UCSD-AML1 (cell line): ENCODE measurements around the gene STOML2.
A peak's percentile ranks its signal among the peaks of the same experiment; 100 is the strongest.
"Not testable (repeated sequence)": the region's sequence is repeated elsewhere in the genome, so short reads cannot be mapped to it uniquely, and the experiment has no call there.

Experiments used
- DNase-seq: peaks from one replicate; lab custom pipeline; 2025; ENCODE audit not compliant: unreplicated experiment; lab: John Stamatoyannopoulos, UW

The STOML2 gene, protein sequence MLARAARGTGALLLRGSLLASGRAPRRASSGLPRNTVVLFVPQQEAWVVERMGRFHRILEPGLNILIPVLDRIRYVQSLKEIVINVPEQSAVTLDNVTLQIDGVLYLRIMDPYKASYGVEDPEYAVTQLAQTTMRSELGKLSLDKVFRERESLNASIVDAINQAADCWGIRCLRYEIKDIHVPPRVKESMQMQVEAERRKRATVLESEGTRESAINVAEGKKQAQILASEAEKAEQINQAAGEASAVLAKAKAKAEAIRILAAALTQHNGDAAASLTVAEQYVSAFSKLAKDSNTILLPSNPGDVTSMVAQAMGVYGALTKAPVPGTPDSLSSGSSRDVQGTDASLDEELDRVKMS

DNA sequence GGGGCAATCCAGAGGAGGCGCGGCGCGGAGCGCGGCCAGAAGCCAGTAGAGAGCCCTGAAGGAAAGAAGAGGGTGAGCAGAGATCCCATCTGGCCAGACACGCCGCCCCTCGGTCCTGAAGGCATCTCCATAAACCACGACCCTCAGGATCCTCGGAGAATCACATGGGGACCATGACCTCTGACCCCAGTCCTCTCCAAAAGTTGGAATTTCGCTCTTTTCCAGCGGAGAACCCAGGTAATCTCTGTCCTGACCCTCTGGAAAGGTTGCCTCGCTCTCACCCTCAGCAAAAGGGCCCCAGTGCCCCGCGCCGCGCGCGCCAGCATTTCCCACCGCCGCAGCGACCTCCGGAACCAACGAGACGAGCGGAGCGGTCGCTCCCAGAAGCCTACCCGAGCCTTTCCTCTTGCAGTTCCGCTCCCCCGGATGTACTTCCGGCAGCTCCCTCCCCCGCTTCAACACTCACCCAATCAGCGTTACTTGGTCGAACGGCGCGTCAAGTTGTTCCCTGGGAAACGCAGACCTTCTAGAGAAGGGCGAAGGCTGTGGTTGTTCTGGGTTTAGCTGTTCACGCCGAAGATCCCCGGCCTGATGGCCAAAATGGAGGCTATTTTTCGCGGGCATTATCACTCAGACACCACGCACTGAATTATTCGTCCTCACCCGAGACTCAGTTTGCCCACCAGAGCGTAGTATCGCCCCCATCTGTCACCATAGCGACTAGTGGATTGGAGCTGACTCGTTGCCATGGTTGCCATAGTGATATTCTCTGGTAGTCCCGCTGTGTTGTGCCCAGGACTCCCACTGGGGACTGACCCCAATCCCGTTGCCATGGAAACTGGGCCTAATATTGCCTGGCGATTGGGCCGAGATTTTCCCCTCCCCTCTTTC lies at the start of gene STOML2:
TSS of gene STOML2 (minus strand) at position 363 of the 891 bp plus-strand sequence. CDS start at position 326, 37 bp downstream.
- peak; percentile 91 for DNase-seq

DNA sequence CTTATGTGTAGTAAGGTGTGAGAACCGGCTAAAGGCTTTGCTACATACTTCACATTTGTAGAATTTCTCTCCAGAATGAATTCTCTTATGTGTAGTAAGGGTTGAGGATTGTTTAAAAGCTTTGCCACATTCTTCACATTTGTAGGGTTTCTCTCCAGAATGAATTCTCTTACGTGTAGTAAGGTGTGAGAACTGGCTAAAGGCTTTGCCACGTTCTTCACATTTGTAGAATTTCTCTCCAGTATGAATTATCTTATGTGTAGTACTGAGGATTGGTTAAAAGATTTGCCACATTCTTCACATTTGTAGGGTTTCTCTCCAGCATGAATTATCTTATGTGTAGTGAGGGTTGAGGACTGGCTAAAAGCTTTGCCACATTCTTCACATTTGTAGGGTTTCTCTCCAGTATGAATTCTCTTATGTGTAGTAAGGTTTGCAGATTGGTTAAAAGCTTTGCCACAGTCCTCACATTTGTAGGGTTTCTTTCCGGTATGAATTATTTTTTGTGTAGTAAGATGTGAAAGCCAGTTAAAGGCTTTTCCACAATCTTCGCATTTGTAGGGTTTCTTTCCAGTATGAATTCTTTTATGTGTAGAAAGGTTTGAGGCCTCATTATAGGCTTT lies 45.1 kb upstream of the STOML2 start:
- not testable (repeated sequence) for DNase-seq

DNA sequence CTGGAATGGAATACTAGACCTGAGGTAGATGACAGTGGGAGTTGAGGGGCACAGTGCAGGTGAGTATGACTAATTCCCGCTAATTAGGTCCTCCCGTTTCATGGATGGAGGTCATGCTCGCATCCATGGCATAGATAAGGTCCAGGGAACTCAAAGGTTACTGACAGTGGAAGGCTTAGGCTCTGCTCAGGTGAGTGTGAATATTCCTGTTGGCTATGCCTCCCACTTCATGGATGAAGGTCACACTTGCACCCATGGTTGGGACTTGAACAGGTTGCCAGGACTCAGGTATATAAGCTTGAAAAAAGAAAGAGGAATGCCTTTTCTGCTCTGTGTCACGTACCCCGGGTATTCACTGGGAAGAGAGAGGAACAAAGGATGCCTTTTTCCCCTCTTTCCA lies 39.1 kb upstream of the STOML2 start:
- DNase-seq: no peak

- DNase-seq: no peak
These were observed 37.2 kb upstream of the STOML2 start for GRCh38 chr9:35140093-35140492.

GRCh38 chr9:35136866-35137265 lies 33.9 kb upstream of the STOML2 start:
- no peak for DNase-seq

GRCh38 chr9:35135988-35136387 lies 33.1 kb upstream of the STOML2 start:
- no peak for DNase-seq

GRCh38 chr9:35134920-35135319 lies 32.0 kb upstream of the STOML2 start:
- no peak for DNase-seq

DNA sequence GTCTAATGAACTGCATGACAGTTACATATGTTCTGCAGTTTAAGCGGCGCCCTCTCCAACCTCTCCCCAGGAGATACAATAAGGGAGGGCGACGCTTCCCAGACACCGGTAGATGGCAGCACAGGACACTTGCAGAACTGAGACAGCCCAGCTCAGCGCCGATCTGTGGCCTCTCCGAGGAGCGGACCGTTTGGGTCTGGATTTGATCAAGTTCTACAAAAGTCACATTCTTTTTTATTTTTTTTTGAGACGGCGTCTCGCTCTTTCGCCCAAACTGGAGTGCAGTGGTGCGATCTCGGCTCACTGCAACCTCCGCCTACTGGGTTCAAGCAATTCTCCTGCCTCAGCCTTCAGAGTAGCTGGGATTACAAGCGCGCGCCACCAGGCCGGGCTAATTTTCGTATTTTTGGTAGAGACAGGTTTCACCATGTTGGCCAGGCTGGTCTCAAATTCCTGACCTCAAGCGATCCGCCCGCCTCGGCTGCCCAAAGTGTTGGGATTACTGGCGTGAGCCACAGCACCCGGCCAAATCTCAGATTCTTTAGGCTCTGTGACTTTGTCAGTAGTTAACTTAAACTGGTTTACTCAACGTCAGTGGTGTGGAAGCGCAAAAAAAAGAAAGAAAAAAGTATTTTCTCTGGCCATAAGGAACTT lies 14.1 kb upstream of the STOML2 start:
- peak; percentile 76 for DNase-seq

DNA sequence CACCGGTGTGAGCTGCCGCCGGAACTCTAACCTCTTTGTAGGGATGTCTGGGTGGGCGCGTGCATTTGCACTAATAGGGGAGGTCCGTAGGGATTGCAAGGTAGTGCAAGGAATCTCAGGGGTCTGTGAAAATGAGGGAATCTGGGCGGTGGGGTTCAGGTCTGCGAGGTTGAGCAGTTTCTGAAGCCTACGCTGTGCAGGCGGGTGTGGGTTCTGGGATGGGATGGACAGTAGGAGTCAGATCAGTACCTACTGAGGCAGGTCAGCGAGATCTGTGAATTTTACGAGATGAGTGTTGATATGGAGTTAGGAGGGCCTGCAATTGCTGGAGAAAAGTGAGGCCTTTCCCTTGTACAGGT lies 13.6 kb upstream of the STOML2 start:
- DNase-seq: no peak

DNA sequence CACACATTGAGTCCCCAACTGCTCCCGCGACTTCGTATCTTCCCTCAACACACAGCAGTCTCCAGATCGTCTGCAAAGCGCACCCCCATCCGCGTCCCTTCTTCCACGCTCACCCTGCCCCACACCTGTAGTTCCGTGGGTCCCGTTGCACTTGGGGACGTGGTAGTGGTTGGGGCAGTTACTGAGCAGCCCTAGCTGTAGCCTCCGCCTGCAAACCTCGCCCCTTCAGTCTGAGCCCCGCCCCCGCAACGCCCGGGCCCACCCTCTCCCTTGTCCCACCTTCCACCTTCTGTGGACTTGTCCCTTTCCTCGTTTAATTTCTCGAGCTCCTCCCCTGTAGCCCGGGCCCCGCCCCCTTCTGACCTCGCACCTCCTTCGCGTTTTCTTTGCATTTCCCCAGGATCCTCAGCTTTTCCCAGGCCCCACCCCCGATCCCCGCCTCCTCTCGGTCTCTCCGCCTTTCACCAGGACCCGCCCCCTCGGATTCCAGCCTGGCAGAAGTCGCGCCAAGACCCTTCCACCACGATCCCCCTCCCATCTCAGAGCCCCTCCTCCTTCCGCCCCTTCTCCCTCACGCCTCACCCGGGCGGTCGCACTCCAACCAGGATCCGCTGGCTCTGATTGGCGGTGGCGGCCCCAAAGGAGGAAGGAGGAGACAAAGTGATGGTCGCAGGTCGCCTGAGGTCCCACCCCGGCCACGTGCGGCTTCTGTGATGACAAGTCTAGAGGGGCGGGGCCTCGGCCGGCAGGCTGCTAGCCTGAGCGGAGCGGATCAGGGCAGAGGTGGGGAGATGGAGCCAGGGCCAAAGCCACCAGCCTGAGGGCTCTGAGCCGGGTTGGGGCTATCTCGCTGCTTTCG lies 13.0 kb upstream of the STOML2 start, which contains the start of gene ATOSB:
TSS of gene ATOSB (minus strand) at position 183 of the 859 bp plus-strand sequence. CDS start 7,588 bp downstream, outside the sequence.
- peak; percentile 100 for DNase-seq

DNA sequence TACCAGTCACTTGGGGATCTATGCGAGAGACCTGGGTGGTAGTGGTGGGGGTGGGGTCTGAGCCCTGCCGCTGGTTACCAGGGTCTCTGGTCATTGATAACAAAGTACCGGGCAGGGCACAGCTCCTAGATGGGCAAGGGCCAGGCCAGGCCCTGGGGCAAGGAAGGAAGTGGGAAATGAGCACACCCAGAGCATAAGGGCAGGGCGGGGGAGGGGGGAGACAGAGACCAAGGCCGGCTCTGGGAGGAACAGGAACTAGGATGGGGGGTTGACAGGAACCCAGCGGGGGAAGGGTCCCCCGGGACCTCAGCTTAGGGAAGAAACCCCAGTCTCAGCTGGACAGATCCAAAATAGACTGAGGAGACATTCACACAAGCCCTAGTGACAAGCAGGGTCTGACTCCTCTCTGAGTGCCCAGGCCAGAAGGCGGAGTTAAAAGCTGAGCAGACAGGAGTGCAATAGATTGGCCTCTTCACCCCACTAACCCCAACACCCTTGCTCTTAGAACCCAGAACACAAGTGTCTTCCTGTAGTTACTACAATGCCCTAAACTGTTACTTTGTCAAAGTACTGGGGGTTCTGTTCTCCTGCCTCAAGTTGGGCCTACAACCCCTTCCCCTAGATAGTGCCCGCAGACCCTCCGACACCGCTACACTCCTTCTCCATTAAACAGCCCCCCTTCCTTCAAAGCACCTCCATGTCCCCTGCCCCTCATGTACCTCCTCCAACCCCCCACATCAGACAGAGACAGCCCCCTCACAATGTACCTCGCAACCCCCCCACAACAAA lies 12.1 kb upstream of the STOML2 start:
- peak; percentile 87 for DNase-seq

DNA sequence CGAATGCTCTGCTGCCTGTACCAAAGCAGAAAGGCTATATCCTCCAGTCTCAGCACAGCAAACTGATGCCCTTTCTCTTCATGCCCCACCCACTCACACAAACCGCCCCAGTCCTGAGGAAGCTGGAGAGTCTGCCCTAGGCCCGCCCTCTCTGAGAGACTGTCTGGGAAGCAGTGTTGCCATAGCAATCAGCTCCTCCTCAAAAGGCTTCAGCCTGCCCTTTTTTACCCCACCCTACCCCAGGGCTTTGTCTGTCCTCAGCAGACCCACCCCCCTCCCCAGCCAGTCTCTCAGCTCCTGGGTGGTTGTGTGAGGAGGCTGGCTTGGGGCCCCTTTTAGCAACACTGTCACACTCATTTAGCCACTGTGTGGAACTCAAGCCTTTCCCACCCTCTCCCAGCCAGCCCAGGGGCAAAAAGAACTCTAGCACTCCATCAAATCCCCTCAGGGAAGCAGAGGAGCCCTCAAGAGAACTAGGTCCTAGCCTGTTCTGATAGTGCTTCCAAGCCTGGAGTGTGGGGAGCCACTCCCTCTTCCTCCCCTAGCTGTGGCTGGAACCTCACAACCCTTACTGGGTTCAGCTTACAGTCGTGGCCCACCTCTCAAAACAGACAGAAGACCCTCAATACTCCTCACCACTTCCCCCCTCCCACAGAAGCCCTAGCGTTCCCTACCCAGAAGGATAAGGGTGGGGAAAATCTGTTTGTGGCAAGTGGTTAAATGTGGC lies 11.3 kb upstream of the STOML2 start:
- DNase-seq: peak; percentile 83

DNA sequence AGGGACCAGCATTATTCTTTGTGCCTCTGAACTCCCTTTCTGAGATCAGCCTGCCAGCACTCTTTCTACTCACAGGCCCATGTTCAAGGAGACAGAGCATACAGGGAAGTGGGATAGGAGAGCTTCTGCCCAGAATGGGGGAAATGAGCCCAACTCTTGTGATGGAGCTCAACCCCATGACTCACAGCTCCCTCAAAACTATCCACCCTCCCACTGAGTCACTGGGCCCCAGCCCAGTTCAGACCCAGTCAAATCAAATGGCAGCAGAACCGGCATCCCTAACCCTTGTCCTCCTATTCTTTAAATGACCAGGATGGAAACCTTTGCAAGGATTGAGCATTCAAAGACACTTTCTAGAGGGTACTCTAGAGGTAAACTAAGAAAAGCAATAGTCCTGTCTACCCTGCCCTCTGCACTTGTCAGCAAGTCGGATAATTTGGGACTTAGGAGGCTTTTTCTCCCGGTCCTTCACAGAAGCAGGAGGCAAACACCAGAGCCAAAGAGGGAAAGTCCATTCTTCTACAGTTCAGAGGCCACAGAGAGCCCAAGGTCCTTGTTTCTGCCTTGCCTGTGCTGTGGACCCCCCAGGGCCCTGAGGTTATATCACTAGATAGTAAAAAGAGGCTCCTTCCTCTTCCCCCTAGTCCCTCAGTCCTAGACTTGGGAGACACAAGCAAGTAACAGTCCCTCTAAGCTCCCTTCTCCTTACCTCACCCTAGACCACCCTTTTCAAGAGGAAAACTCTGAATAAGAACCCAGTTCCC lies 9.5 kb upstream of the STOML2 start:
- no peak for DNase-seq

- DNase-seq: peak; percentile 97
These were observed 8.3 kb upstream of the STOML2 start for GRCh38 chr9:35111001-35111933.

GRCh38 chr9:35110327-35110761 lies 7.4 kb upstream of the STOML2 start:
- DNase-seq: peak; percentile 27

DNA sequence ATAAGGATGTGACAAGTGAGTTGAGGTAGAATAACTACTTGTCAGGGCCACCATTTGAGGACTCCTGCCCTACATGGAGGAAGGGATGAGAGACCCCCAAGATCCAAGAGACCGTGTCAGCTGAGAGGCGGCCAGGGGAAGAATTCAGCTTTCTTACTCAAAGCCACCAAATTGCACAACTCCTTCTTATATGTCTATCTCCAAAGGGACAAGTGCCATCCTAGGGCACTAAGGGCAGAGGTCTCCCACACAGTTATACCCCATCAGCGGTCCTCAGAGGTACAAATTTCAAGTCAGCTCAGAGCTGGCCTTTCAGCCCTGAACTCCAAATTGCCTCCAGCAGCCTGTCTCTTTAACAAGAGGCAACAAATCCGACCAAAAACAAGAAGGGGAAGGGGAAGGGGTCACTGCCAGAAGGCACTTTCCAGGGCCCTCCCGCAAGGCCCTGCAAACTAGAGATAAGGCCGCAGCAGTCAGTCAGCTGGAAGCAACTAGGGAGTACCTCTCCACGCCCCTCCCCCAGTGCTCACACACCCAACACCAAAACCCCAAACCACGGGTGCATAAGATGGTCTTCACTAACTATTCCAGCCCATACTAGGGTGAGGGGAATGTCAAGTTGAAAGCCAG lies 6.1 kb upstream of the STOML2 start:
- peak; percentile 84 for DNase-seq
